ENCODE results near the gene DIPK1A. TPM values are rescaled to one million over a fixed set of nuclear protein-coding genes. Genes with fewer than 3 reads are reported as not detected.

DIPK1A gene
- total RNA-seq, 4 donors from 2014 or later, result 3.8 to 7.6 (median 6.7) TPM

GRCh38 chr1:93002781-93003180, 41.5 kb upstream of the DIPK1A start:
- 73 to 83% methylated on average over 2 of the region's 2 CpGs for WGBS, 2 donors
- intact Hi-C loops (cut with DNase I; ENCODE audit: low total_unique reads), result no loop called here
- DNase-seq (ENCODE audit: low spot score in 2 of 2), result no peak
- no peak overlapping the region for H3K4me3 ChIP-seq (ENCODE audit: low read depth, poor library complexity, severe bottlenecking)
- TF ChIP-seq POLR2A (IDR thresholded peaks at IDR 0.05), result no peak
- TF ChIP-seq, protein P1, sequence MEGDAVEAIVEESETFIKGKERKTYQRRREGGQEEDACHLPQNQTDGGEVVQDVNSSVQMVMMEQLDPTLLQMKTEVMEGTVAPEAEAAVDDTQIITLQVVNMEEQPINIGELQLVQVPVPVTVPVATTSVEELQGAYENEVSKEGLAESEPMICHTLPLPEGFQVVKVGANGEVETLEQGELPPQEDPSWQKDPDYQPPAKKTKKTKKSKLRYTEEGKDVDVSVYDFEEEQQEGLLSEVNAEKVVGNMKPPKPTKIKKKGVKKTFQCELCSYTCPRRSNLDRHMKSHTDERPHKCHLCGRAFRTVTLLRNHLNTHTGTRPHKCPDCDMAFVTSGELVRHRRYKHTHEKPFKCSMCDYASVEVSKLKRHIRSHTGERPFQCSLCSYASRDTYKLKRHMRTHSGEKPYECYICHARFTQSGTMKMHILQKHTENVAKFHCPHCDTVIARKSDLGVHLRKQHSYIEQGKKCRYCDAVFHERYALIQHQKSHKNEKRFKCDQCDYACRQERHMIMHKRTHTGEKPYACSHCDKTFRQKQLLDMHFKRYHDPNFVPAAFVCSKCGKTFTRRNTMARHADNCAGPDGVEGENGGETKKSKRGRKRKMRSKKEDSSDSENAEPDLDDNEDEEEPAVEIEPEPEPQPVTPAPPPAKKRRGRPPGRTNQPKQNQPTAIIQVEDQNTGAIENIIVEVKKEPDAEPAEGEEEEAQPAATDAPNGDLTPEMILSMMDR (IDR thresholded peaks at IDR 0.05), result no peak

GRCh38 chr1:93001893-93002292, 40.6 kb upstream of the DIPK1A start:
- no peak for DNase-seq (ENCODE audit: low spot score in 2 of 2)
- no peak overlapping the region for H3K4me3 ChIP-seq (ENCODE audit: low read depth, poor library complexity, severe bottlenecking)
- intact Hi-C loops (cut with DNase I; ENCODE audit: low total_unique reads), result no loop called here
- TF ChIP-seq, protein P1 (IDR thresholded peaks at IDR 0.05), result no peak
- TF ChIP-seq POLR2A (IDR thresholded peaks at IDR 0.05), result no peak

GRCh38 chr1:93000751-93001175, 39.5 kb upstream of the DIPK1A start:
- intact Hi-C loops (cut with DNase I; ENCODE audit: low total_unique reads), result no loop called here
- TF ChIP-seq POLR2A (IDR thresholded peaks at IDR 0.05), result no peak
- TF ChIP-seq, protein P1 (IDR thresholded peaks at IDR 0.05), result no peak
- no peak overlapping the region for H3K4me3 ChIP-seq (ENCODE audit: low read depth, poor library complexity, severe bottlenecking)
- no peak for DNase-seq (ENCODE audit: low spot score in 2 of 2)
- 5 to 25% methylated on average over 2 of the region's 2 CpGs for WGBS, 2 donors

DNA sequence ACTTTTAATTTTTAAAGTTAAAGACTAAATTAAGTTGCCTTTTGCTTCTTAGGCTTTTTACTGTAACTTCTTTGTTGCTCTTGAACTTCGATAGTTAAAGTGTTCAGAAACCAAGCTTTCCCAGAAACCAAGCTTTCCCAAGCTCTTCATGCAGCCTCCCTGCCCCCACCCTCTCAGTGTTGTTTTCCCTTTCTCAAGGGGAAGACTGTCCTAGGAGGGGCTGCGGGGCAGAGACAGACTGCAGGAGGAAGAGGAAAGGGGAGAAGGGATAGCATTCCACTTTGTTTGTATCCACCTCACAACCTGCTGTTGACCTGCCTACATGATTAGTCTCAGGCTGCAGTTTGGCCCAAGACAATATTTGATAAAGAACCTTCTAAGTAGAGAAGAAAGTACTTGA, 39.0 kb upstream of the DIPK1A start:
- TF ChIP-seq, protein P1 (IDR thresholded peaks at IDR 0.05), result no peak
- no peak for TF ChIP-seq POLR2A (IDR thresholded peaks at IDR 0.05)
- 54 to 73% methylated on average over 2 of the region's 2 CpGs for WGBS, 2 donors
- no peak overlapping the region for H3K4me3 ChIP-seq (ENCODE audit: low read depth, poor library complexity, severe bottlenecking)
- intact Hi-C loops (cut with DNase I; ENCODE audit: low total_unique reads), result no loop called here
- no peak for DNase-seq (ENCODE audit: low spot score in 2 of 2)

DNA sequence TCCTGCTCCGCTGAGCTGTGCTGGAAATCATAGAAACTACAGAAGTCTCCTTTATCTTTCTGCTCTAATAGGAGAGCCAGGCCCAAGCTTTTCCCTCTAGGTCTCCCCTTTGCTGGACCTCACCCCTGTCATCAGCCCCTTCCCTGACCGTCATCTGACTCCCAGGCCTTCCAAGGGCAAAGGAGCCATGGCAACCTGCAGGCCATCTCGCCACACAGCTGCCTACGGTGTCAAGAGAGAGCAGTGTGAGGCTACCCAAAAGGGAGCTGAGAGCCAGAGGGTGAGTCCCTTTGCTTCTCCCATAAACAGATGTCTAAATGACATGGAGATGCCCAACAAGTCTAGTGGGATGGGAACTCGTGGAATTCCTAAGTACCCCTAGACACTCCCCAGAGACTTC, 37.6 kb upstream of the DIPK1A start:
- intact Hi-C loops (cut with DNase I; ENCODE audit: low total_unique reads), result no loop called here
- H3K4me3 ChIP-seq (ENCODE audit: low read depth, poor library complexity, severe bottlenecking), result no peak overlapping the region
- WGBS, 2 donors, result 73 to 92% methylated on average over 5 of the region's 5 CpGs
- TF ChIP-seq POLR2A (IDR thresholded peaks at IDR 0.05), result no peak
- TF ChIP-seq, protein P1 (IDR thresholded peaks at IDR 0.05), result no peak
- DNase-seq (ENCODE audit: low spot score in 2 of 2), result peak in 1 of 2 donors; percentile 64
